Stimulated activated CD4-positive, alpha-beta T cell treated with anti-CD3 and anti-CD28 coated beads, TNF-alpha, amount 100 ng/mL, for 48 hours (primary cell): ENCODE measurements around the gene TMEM132D.

Experiments used
- DNase-seq, 3 donors: peaks; one replicate each; pipeline ENCODE4 v3.0.0-alpha.2; 2020; ENCODE audit warnings: low read depth in 3 of 3

The TMEM132D gene

DNA sequence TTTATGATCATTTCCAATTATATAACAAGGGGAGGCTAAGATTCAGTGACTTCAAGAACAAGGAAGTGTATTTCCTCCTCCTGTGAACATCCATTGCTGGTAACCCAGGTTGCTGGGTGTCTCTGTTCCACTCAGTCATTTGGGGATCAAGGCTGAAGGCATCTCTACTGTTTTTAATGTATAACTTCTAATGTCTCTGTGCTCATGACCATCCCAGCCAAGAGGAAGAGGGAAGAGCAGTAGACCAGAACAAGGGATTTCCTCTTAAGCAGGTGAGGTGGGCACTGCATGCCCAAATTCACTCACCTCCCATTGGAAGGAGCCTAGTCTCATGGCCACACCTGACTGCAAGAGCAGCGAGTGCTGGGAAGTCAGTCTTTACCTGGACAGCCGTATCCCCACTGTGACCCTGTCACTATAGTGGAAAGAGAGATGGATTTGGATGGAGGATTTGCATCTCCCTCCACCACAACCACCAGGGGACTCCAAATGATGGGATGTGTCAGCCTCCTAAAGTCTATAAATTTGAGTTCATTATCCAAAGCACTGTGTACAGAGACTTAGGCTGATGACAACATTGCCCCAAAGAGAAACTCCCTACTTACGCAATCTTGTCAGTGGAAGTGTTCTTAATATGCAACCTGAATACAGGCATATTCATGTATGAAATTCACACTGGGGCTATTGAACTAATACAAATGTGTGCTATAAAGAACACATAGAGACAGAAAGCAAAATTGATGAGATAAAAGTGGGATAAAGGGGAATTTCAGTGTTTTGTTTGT, 368.7 kb downstream of the TMEM132D start:
- no peak for DNase-seq

GRCh38 chr12:129532707-129533499, 370.9 kb downstream of the TMEM132D start:
- no peak for DNase-seq

- no peak for DNase-seq
These were observed 371.7 kb downstream of the TMEM132D start for GRCh38 chr12:129532082-129532481.

DNA sequence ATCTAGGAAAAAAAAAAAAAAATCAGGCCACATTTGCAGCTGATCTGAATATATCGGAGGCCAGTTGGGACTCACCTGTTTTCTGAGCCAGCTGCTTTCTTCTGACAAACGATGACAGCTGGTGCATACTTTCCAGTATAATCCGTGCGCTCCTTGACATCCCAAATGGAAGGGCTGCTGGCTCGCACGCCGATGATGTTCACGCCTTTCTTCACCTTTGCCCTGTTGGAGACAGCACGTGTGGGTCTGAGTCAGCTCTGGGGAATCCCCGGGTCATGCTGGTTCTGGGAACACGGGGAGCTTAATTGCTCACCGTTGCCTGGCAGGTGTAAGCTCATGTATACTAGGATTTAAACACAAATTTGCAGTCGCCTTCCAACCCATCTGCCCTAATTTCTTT, 372.8 kb downstream of the TMEM132D start:
- DNase-seq = no peak

DNA sequence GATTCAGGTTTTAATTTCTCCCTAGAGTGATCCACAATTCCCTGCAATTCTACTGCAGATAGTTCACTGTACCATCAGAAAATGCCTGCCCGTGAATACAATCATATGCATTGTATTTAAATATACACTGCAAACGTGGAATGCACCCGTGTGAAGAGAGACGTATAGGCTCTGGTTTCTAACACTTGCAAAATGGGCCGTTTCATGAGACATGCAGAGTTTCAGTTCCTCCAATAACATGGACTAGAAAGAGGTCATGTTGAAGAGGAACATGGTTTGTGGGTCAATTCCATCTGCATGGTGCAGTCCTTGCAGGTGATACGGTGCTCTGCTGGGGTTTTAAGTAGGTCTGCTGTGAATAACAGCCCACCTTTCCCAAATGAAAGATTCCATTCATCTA, 373.3 kb downstream of the TMEM132D start:
- DNase-seq = no peak

- DNase-seq = no peak
These were observed 376.3 kb downstream of the TMEM132D start for GRCh38 chr12:129527506-129527905.

DNA sequence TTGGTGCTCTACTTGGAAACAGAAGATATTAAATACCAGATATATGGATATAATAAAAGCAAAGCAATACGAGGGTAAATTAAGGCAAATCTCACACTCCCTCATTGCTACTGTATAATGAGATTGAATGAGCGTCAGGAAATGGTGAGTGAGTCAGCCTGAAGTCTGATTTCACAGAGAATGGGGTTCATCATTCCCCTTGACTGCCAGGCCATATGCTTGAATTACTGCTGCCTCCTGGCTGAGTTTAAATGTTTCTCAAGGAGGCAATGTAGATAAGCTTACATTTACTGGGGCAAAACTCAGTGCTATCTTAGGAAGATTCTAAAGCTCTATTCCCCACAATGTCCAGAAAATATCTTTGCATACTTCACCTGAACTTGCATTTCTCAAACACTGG, 380.2 kb downstream of the TMEM132D start:
- no peak for DNase-seq

DNA sequence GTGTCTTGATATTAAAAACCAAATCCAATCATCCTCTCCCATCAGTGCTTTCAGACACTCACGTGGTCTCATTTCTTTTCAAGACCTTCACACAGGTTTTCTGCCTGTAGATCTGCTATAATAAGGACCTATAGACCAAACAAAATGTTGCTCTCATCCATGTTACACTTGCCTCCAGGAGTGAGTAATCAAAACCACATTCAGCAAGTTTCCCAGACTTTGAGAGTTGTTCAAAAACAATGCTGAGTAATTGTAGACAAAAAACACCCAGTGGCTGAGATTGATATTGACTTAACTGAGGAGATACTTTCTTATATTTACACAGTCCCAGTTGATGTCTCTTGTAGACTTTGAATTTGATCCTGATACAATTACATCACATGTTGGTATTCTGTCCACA, 383.1 kb downstream of the TMEM132D start:
- DNase-seq = no peak

DNA sequence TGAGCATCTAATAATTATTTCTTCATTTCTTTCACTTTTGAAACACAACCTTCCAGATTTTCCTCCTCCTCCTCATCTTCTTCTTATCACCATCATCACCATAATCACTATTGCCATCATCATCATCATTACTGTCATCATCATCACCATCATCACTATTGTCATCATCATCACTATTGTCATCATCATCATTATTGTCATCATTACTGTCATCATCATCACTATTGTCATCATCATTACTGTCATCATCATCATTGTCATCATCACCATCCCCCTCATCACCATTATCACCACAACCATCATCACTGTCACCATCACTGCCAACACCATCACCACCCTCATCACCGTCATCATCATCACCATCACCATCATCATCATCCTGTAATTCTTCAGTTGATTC, 400.0 kb downstream of the TMEM132D start:
- no peak for DNase-seq

DNA sequence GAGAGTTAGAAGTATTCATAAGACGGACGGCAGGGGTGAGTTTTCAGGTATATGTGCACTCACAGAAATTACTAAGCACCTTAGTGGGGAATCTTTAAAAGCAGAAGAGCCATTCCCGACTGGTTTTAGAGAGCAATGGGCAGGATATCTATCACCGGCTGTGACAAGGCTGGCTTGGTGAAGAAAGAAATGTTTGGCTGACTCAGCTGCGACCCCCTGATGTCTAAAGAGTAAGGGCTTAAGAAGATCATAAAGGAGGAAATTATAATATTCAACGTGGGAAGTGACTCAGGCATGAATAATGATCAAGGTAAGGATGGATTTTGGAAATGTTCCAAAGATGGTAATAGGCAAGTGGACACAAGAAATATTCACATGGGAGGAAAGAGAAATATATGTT, 407.6 kb downstream of the TMEM132D start:
- no peak for DNase-seq

GRCh38 chr12:129494766-129495165, 409.1 kb downstream of the TMEM132D start:
- DNase-seq = no peak

DNA sequence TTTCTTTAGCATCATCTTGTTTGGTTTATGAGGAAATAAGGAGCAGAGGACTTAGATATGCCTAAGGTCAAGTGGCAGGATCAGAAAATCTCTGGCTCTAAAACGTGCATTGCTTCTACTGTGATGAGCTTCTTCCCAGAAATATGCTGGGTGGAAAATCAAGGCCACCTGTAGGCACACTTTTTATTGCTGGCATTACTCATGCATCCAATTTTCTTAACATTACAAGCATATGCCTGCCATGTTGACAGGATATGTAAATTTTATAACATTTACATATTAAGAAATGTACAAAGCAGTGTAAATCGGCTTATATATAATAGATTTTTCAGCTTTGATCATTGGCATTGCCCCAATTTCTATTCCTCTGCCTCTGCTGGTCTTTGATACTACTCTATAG, 409.6 kb downstream of the TMEM132D start:
- no peak for DNase-seq

DNA sequence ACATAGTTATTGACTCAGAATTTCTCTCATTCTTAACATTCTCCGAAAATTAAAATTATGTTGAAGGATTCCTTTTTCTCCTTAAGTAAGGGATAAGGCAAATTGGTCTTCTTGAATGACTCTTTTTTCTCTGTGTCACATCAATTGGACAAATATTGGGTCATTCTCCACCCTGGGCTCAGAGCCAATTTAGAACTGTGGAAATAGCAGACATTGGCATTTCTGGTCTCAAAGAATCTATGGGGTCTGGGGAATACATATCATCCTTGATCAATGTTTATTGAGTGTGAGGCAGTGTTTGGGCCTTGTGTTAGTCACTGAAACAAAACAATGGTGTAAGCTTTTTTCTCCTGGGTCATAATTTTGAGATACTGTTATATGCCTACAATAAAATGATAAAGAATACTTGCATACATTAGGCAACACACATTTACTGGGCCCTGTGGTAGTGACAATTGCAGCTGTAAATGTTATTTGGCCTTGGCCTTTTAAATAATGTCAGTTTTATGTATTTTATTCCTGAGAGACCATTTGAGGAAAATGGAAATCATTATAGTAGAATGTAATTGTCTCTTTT, 414.6 kb downstream of the TMEM132D start:
- no peak for DNase-seq

DNA sequence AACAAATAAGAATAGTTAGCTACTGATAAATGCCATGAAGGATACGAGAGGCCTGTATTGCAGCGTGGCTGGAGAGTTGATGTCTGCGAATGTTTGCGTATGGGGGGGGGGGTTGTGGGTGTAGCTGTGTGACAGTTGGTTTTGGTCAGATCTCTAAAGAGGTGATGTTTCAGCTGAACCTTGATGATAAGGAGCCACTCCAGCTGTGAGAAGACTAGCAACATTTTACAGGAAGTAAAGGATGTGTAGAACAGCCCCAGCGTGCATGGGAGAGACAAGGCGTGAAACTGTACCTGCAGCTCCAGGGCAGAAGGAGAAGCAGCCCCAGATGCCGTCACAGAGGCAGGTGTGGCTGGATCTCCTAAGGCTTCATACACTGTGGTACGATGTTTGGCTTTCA, 416.9 kb downstream of the TMEM132D start:
- DNase-seq = no peak

DNA sequence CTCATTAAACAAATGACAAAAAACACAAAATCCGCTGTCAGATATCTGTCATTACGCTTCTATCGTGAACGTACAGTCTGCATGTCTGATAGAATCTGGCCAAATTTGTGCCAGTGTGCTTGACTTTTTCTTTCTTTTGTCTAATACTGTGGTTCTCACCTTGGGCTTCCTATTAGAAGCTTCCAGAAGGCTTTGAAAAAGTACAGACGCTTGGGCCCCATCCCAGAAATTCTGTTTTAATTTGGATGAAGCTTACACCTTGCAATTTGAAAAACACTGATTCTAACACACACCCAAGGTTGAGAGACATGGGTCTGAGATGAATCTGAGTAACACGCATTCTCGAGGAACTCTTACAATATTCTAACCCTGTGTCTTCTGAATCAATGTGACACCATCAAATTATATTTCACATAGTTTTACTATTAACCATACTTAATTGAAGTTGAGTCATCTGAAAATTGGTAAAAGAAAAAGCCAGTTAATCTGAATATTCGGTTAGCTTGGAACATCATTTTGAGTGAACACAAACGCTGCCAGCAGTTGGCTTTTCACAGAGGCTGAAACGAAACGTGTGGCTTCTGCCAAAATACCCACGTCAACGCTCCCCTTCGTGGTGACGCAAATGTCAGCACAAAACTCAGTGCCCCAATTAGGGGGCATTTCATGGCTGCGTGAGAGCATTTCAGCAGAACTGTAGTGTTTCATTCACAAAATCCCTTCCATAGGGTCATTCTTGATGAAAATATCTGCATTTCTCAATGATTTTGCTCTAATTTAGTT, 420.5 kb downstream of the TMEM132D start:
- DNase-seq = no peak

GRCh38 chr12:129481921-129482320, 421.9 kb downstream of the TMEM132D start:
- no peak for DNase-seq

DNA sequence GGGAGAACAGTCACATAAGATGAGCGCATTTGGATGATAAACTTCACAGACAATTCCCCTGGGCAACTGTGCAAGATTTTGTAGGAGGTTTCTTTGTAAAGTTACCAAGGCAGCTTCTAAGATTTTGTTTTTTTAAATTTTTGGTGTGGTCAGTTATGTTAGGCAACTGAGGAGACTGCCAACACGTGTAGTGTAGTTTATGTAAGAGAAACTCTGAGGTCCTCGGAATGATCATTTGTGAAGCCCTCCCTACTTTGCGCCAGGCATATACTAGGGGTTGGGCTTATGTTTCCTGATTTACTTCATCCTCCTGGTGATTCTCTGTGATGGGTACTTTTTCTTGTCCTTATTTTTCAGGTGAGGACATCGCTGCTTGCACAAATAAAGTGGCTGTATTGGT, 433.6 kb downstream of the TMEM132D start:
- DNase-seq = no peak

DNA sequence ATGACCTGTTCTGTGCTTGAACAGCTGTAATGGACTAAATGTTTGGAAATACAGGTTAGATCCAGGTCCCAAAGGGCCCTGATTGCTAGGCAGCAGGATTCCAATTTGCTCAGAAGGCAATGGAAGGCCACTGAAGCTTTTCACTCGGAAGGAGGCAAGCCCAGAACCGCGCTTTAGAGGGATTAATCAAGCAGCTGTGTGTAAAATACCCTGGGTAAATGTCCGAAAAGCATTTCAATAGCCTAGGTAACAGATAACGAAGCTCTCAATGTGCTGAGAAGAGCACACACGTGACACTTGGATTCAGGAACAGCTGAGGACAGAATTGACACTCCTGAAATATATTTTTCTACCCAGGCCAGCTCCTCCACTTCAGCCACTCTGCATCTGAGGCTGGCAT, 436.1 kb downstream of the TMEM132D start:
- DNase-seq = no peak

GRCh38 chr12:129467289-129467688, 436.5 kb downstream of the TMEM132D start:
- no peak for DNase-seq

DNA sequence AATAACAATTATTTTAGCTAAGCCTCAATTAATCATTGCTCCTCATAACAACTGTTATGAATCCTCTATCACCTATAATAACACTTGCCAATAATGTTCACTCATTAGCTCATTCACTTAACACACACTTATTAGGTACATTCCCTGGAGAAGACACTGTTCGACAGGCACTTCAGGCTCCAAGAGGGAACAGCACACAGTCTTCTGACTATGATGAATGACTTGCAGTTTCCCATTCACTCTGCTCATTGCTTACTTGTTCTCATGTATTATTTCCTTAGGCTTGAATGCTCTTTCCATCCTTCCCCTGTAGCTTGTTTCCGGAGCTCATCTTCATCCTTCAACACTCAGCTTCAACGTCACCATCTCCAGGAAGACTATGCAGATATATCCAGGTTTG, 437.3 kb downstream of the TMEM132D start:
- no peak for DNase-seq

- no peak for DNase-seq
These were observed 443.9 kb downstream of the TMEM132D start for GRCh38 chr12:129459886-129460285.

- no peak for DNase-seq
These were observed 457.1 kb downstream of the TMEM132D start for GRCh38 chr12:129446696-129447095.
